GM12878 (cell line): ENCODE measurements around the gene NAB1. TPM values are rescaled to one million over a fixed set of nuclear protein-coding genes. Genes with fewer than 3 reads are reported as not detected.

ENCODE experiments used
- ATAC-seq: fragments of 200-7000 bp; cut with Tn5 transposase; 3 replicates; pipeline ENCODE4 v1.9.1; 2020; ENCODE audit warnings: mild to moderate bottlenecking, moderate library complexity
- BruUV-seq: library from RNA; stranded (reverse); fragments of 400-500 nt; replicated peaks from 2 replicates; lab custom pipeline; 2021; lab: Mats Ljungman, UMichigan
- CTCF ChIA-PET: fragments of 300-600 bp; sonication (Branson Sonifier 250); formaldehyde crosslinking; extraction: SDS; loops from one replicate; lab custom pipeline; 2021; ENCODE audit warnings: inconsistent platforms; lab: Yijun Ruan, JAX
- POLR2A ChIA-PET: fragments of 350-600 bp; formaldehyde crosslinking; extraction: SDS; loops from one replicate; lab custom pipeline; 2021; ENCODE audit warnings: inconsistent platforms; lab: Charles Lee
- RAD21 ChIA-PET: fragments of 300-600 bp; sonication (Branson Sonifier 250); formaldehyde crosslinking; loops from one replicate; lab custom pipeline; 2023; ENCODE audit warnings: antibody characterized with exemption; ENCODE audit not compliant: unreplicated experiment; lab: Charles Lee
- SMC1A ChIA-PET: fragments of 300-600 bp; sonication (Branson Sonifier 250); formaldehyde crosslinking; loops from one replicate; lab custom pipeline; 2023; ENCODE audit not compliant: unreplicated experiment, uncharacterized antibody; lab: Charles Lee
- DNase-seq: peaks from one replicate; pipeline ENCODE4 v3.0.0-alpha.2; 2011; ENCODE audit warnings: low read depth, low spot score
- FAIRE-seq: peaks from 3 replicates; lab custom pipeline; 2011; peaks lifted over from hg19 to GRCh38; lab: Jason Lieb, UNC
- H2AFZ ChIP-seq: 2 replicates; pipeline ENCODE4 v1.6.0; 2011; ENCODE audit warnings: low read depth, low read length, control low read depth; ENCODE audit not compliant: control insufficient read depth
- H3K27ac ChIP-seq: 2 replicates; pipeline ENCODE4 v1.5.1; 2011; ENCODE audit warnings: control low read depth; ENCODE audit not compliant: control insufficient read depth, insufficient read depth
- H3K27me3 ChIP-seq, 2 experiments: replicated peaks in 1 of 2; 2 replicates each; pipeline versions ENCODE4 v1.6.0 to v1.6.1; 2011; ENCODE audit warnings: low read length in 1 of 2; ENCODE audit not compliant: control insufficient read depth in 2 of 2, insufficient read depth in 2 of 2
- H3K36me3 ChIP-seq, 2 experiments: 2 replicates each; pipeline ENCODE4 v1.5.1; 2011; ENCODE audit warnings: low read length in 1 of 2; ENCODE audit not compliant: control insufficient read depth in 2 of 2, insufficient read depth in 2 of 2
- H3K4me1 ChIP-seq: 2 replicates; pipeline ENCODE4 v1.6.1; 2011; ENCODE audit warnings: mild to moderate bottlenecking, low read length, moderate library complexity, mixed read lengths; ENCODE audit not compliant: control insufficient read depth, insufficient read depth
- H3K4me2 ChIP-seq: 2 replicates; pipeline ENCODE4 v1.6.0; 2011; ENCODE audit warnings: control low read depth; ENCODE audit not compliant: control insufficient read depth, insufficient read depth
- H3K4me3 ChIP-seq: fragments of 200-600 bp; sonication (generic); 2 replicates; pipeline ENCODE4 v1.5.1; 2016
- H3K79me2 ChIP-seq: 2 replicates; pipeline ENCODE4 v1.6.0; 2011; ENCODE audit warnings: low read length; ENCODE audit not compliant: control insufficient read depth, insufficient read depth
- H3K9ac ChIP-seq: 2 replicates; pipeline ENCODE4 v1.8.0; 2011; ENCODE audit warnings: low read length, control low read depth, mixed read lengths; ENCODE audit not compliant: control insufficient read depth, insufficient read depth
- H3K9me3 ChIP-seq: replicated peaks from 3 replicates; pipeline ENCODE4 v1.5.1; 2011; ENCODE audit warnings: mild to moderate bottlenecking, low read length; ENCODE audit not compliant: control insufficient read depth, insufficient read depth
- H4K20me1 ChIP-seq: 2 replicates; pipeline ENCODE4 v1.6.0; 2011; ENCODE audit not compliant: control insufficient read depth, insufficient read depth
- ATF7 ChIP-seq: fragments of 450-650 bp; IDR thresholded peaks from 2 replicates; pipeline ENCODE4 v1.6.1; 2016; ENCODE audit warnings: low read depth, mild to moderate bottlenecking
- JUNB ChIP-seq: IDR thresholded peaks from 2 replicates; pipeline ENCODE4 v1.6.1; 2016; ENCODE audit warnings: antibody characterized with exemption, mild to moderate bottlenecking
- MEF2B ChIP-seq: fragments of 450-650 bp; IDR thresholded peaks from 2 replicates; pipeline ENCODE4 v1.6.1; 2018; ENCODE audit warnings: mild to moderate bottlenecking, moderate library complexity; ENCODE audit not compliant: partially characterized antibody, poor library complexity, severe bottlenecking
- MTA3 ChIP-seq: IDR thresholded peaks from 2 replicates; pipeline ENCODE4 v1.6.1; 2012; ENCODE audit warnings: low read length, inconsistent platforms, borderline replicate concordance
- SREBF2 ChIP-seq: IDR thresholded peaks from 2 replicates; pipeline ENCODE4 v1.6.1; 2012; ENCODE audit warnings: mild to moderate bottlenecking, low read length
- YY1 ChIP-seq: IDR thresholded peaks from 2 replicates; pipeline ENCODE4 v1.6.1; 2011; ENCODE audit warnings: low read depth, mild to moderate bottlenecking, low read length
- ZNF622 ChIP-seq: fragments of 450-650 bp; IDR thresholded peaks from 2 replicates; pipeline ENCODE4 v1.6.1; 2017; ENCODE audit warnings: mild to moderate bottlenecking, inconsistent platforms
- ZZZ3 ChIP-seq: IDR thresholded peaks from 2 replicates; pipeline ENCODE4 v1.6.1; 2011; ENCODE audit warnings: low read depth; ENCODE audit not compliant: control insufficient read depth, insufficient read length
- WGBS: methylation state at CpG from one replicate; pipeline ENCODE4 v1.1.6; 2016; ENCODE audit warnings: low lambda C conversion rate; ENCODE audit not compliant: insufficient replicate concordance, insufficient coverage; ENCODE audit errors: missing lambda C conversion rate; 5-methylcytosine and 5-hydroxymethylcytosine counted together
- in situ Hi-C: fragments of 300-500 bp; cut with MboI; formaldehyde crosslinking; loops from 9 replicates; pipeline ENCODE4 v1.14.3; 2018; ENCODE audit warnings: mixed read lengths
- intact Hi-C: fragments of 100-400 bp; cut with micrococcal nuclease; formaldehyde crosslinking; loops from one replicate; pipeline ENCODE4 v1.14.2; 2022; ENCODE audit not compliant: unreplicated experiment
- polyA plus RNA-seq, 11 experiments: library from polyadenylated mRNA; depleted of rRNA in 4 of 11; unstranded in 6 of 11; stranded (reverse) in 5 of 11; fragments of >200 nt; fragmentation: Nextera tagmentation in 4 of 11; fragmentation: Illumina TruSeq in 1 of 11; extraction: Ambion mirVana in 4 of 11; extraction: Trizol in 1 of 11; gene quantifications; 1 replicate in 1 of 11; 2 replicates in 10 of 11; pipeline versions ENCODE4 v1.2.1 to v1.2.3, GENCODE V29; 2011 to 2016; ENCODE audit warnings: inconsistent platforms in 2 of 11, missing spikeins in 2 of 11, low read depth in 1 of 11
- total RNA-seq, 4 experiments: library from RNA; depleted of rRNA in 3 of 4; stranded (reverse); fragments of >200 nt in 3 of 4; fragmentation: Illumina TruSeq in 1 of 4; extraction: Trizol in 1 of 4; gene quantifications; 2 replicates each; pipeline versions ENCODE4 v1.2.1 to v1.2.3, GENCODE V29; 2013 to 2021
- TF ChIP-seq, protein P1 (sequence below): IDR thresholded peaks from 2 replicates; pipeline ENCODE4 v1.6.1; 2011; ENCODE audit warnings: low read depth, low read length, improper control_type of control experiment, borderline replicate concordance
- TF ChIP-seq, protein P2 (sequence below): fragments of 450-650 bp; IDR thresholded peaks from 2 replicates; pipeline ENCODE4 v1.6.1; 2017; ENCODE audit warnings: antibody characterized with exemption, mild to moderate bottlenecking, moderate library complexity
- TF ChIP-seq, protein P3 (sequence below): fragments of 150-350 bp; IDR thresholded peaks from 2 replicates; pipeline ENCODE4 v1.6.1; 2014; ENCODE audit warnings: mild to moderate bottlenecking, low read depth, low read length

The NAB1 gene
- total and polyA plus RNA-seq, 10 of the 15 experiments (the other 5 are each of a cell fraction or from before 2014, with no cell fraction given) = 4.5 to 39.6 (median 23.0) TPM

DNA sequence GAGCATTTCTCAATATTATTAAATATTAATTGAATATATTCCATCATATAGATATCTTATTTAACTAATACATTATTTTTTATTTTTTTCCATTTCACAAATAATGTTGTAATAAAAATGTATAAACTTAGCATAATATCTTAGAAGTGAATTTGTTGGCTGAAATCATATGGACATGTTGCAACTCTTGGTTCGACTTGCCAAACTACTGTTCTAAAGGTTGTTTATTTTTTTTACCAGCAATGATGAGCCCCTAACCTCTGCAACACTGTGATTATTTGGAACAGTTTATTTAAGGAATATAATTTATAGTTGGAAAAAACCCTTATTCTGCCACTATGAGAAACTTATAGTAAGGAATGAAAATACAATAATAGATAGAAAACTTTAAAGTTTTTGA, 8.8 kb upstream of the NAB1 start:
- H3K36me3 ChIP-seq = no peaks in the 10 kb centered on the region
- no peaks in the 10 kb centered on the region for H3K79me2 ChIP-seq
- no peak for ATAC-seq
- CTCF ChIA-PET = interaction anchor here (2.3 to 7.0 kb wide), 2 partner anchors 40 kb away, joined by 10 to 78 read pairs; no protein-coding TSS in a partner anchor
- WGBS = 96% methylated on average over 1 of the region's 1 CpG
- H3K27me3 ChIP-seq = no peaks in the 10 kb centered on the region
- H3K4me2 ChIP-seq = no peak overlapping the region
- TF ChIP-seq MEF2B = no peak
- TF ChIP-seq MTA3 = no peak
- TF ChIP-seq SREBF2 = no peak
- TF ChIP-seq, protein P1, sequence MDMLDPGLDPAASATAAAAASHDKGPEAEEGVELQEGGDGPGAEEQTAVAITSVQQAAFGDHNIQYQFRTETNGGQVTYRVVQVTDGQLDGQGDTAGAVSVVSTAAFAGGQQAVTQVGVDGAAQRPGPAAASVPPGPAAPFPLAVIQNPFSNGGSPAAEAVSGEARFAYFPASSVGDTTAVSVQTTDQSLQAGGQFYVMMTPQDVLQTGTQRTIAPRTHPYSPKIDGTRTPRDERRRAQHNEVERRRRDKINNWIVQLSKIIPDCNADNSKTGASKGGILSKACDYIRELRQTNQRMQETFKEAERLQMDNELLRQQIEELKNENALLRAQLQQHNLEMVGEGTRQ = no peak
- TF ChIP-seq ATF7 = no peak
- TF ChIP-seq, protein P2, sequence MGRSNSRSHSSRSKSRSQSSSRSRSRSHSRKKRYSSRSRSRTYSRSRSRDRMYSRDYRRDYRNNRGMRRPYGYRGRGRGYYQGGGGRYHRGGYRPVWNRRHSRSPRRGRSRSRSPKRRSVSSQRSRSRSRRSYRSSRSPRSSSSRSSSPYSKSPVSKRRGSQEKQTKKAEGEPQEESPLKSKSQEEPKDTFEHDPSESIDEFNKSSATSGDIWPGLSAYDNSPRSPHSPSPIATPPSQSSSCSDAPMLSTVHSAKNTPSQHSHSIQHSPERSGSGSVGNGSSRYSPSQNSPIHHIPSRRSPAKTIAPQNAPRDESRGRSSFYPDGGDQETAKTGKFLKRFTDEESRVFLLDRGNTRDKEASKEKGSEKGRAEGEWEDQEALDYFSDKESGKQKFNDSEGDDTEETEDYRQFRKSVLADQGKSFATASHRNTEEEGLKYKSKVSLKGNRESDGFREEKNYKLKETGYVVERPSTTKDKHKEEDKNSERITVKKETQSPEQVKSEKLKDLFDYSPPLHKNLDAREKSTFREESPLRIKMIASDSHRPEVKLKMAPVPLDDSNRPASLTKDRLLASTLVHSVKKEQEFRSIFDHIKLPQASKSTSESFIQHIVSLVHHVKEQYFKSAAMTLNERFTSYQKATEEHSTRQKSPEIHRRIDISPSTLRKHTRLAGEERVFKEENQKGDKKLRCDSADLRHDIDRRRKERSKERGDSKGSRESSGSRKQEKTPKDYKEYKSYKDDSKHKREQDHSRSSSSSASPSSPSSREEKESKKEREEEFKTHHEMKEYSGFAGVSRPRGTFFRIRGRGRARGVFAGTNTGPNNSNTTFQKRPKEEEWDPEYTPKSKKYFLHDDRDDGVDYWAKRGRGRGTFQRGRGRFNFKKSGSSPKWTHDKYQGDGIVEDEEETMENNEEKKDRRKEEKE = no peak
- no peak for TF ChIP-seq ZNF622
- TF ChIP-seq ZZZ3 = no peak
- TF ChIP-seq JUNB = no peak
- no peak for TF ChIP-seq YY1
- TF ChIP-seq, protein P3, sequence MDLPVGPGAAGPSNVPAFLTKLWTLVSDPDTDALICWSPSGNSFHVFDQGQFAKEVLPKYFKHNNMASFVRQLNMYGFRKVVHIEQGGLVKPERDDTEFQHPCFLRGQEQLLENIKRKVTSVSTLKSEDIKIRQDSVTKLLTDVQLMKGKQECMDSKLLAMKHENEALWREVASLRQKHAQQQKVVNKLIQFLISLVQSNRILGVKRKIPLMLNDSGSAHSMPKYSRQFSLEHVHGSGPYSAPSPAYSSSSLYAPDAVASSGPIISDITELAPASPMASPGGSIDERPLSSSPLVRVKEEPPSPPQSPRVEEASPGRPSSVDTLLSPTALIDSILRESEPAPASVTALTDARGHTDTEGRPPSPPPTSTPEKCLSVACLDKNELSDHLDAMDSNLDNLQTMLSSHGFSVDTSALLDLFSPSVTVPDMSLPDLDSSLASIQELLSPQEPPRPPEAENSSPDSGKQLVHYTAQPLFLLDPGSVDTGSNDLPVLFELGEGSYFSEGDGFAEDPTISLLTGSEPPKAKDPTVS = no peak
- TF ChIP-seq, all 136 proteins: peak for 0
- no peak overlapping the region for H3K4me3 ChIP-seq
- H3K4me1 ChIP-seq = 0 out of 2 replicates have a peak, but pooled peaks cover 3% of the 10 kb centered on the region
- BruUV-seq = no TSS peak
- H3K27ac ChIP-seq = no peak overlapping the region
- ChIA-PET POLR2A (no interaction called here), SMC1A (interaction anchor here (1.0 to 2.1 kb wide), 2 partner anchors 41 to 43 kb away, joined by 3 to 7 read pairs; no protein-coding TSS in a partner anchor), RAD21 (interaction anchor here (0.6 to 2.8 kb wide), 3 partner anchors 39 to 143 kb away, joined by 3 to 10 read pairs (median 4); no protein-coding TSS in a partner anchor)
- intact Hi-C loops = no loop called here
- H4K20me1 ChIP-seq = no peaks in the 10 kb centered on the region
- FAIRE-seq (no peak), DNase-seq (no peak)
- H2AFZ ChIP-seq = no peak overlapping the region
- no peaks in the 10 kb centered on the region for H3K9me3 ChIP-seq
- in situ Hi-C loops = no loop called here
- H3K9ac ChIP-seq = no peak overlapping the region
